H9 (cell line): Measurements from ENCODE around the gene IGF1. TPM values are rescaled to one million over a fixed set of nuclear protein-coding genes. Genes with fewer than 3 reads are reported as not detected.

ENCODE experiments used
- DNase-seq: peaks from one replicate; pipeline ENCODE4 v3.0.0-alpha.2; 2017
- H2AFZ ChIP-seq: one replicate; pipeline ENCODE4 v1.6.1; 2013; ENCODE audit warnings: mild to moderate bottlenecking, low read length, control low read depth, moderate library complexity
- H2AK5ac ChIP-seq: 2 replicates; pipeline ENCODE4 v1.6.1; 2013; ENCODE audit warnings: low read length, control low read depth, mixed read lengths; ENCODE audit not compliant: insufficient read length
- H2BK120ac ChIP-seq: one replicate; pipeline ENCODE4 v1.6.1; 2013; ENCODE audit warnings: low read depth, mild to moderate bottlenecking, low read length, control low read depth, inconsistent platforms; ENCODE audit not compliant: poor library complexity, severe bottlenecking
- H2BK12ac ChIP-seq: 2 replicates; pipeline ENCODE4 v1.6.1; 2013; ENCODE audit warnings: low read length, control low read depth, mixed read lengths, low read depth; ENCODE audit not compliant: insufficient read length
- H2BK15ac ChIP-seq: 2 replicates; pipeline ENCODE4 v1.6.1; 2013; ENCODE audit warnings: low read depth, low read length, control low read depth
- H2BK20ac ChIP-seq: one replicate; pipeline ENCODE4 v1.6.1; 2013; ENCODE audit warnings: low read depth, mild to moderate bottlenecking, low read length, control low read depth, inconsistent platforms; ENCODE audit not compliant: poor library complexity, severe bottlenecking
- H2BK5ac ChIP-seq: 2 replicates; pipeline ENCODE4 v1.6.1; 2013; ENCODE audit warnings: low read length, control low read depth, mixed read lengths; ENCODE audit not compliant: insufficient read length
- H3K14ac ChIP-seq: 2 replicates; pipeline ENCODE4 v1.6.1; 2013; ENCODE audit warnings: low read length, control low read depth; ENCODE audit not compliant: insufficient read depth
- H3K18ac ChIP-seq: 2 replicates; pipeline ENCODE4 v1.6.1; 2013; ENCODE audit warnings: low read depth, mild to moderate bottlenecking, mixed read lengths, low read length, control low read depth; ENCODE audit not compliant: insufficient read length
- H3K23ac ChIP-seq: 2 replicates; pipeline ENCODE4 v1.6.1; 2013; ENCODE audit warnings: low read length, control low read depth, mixed read lengths, low read depth; ENCODE audit not compliant: insufficient read length
- H3K23me2 ChIP-seq: 2 replicates; pipeline ENCODE4 v1.6.1; 2013; ENCODE audit warnings: low read depth, mild to moderate bottlenecking, mixed read lengths, low read length, control low read depth; ENCODE audit not compliant: insufficient read length, poor library complexity, severe bottlenecking
- H3K27ac ChIP-seq: 2 replicates; pipeline ENCODE4 v1.5.1; 2013; ENCODE audit warnings: low read length, control low read depth, mixed read lengths, low read depth; ENCODE audit not compliant: insufficient read length
- H3K27me3 ChIP-seq: 2 replicates; pipeline ENCODE4 v1.6.1; 2013; ENCODE audit warnings: low read length, control low read depth, inconsistent platforms; ENCODE audit not compliant: insufficient read depth
- H3K4ac ChIP-seq: 2 replicates; pipeline ENCODE4 v1.6.1; 2013; ENCODE audit warnings: low read depth, mild to moderate bottlenecking, control low read depth, inconsistent platforms, low read length, moderate library complexity
- H3K4me1 ChIP-seq: 2 replicates; pipeline ENCODE4 v1.6.1; 2013; ENCODE audit warnings: low read length, control low read depth, inconsistent platforms; ENCODE audit not compliant: insufficient read depth
- H3K4me2 ChIP-seq: 2 replicates; pipeline ENCODE4 v1.6.1; 2013; ENCODE audit warnings: low read length, control low read depth, mixed read lengths; ENCODE audit not compliant: insufficient read length, insufficient read depth
- H3K56ac ChIP-seq: 2 replicates; pipeline ENCODE4 v1.6.1; 2013; ENCODE audit warnings: low read depth, mild to moderate bottlenecking, mixed read lengths, low read length, control low read depth; ENCODE audit not compliant: insufficient read length
- H3K79me1 ChIP-seq: 2 replicates; pipeline ENCODE4 v1.6.1; 2013; ENCODE audit warnings: low read depth, mild to moderate bottlenecking, moderate library complexity, low read length, control low read depth, inconsistent platforms; ENCODE audit not compliant: insufficient read depth, poor library complexity, severe bottlenecking
- H3K79me2 ChIP-seq: 2 replicates; pipeline ENCODE4 v1.6.1; 2013; ENCODE audit warnings: low read length, control low read depth, inconsistent platforms; ENCODE audit not compliant: insufficient read depth
- H3K9ac ChIP-seq: 2 replicates; pipeline ENCODE4 v1.6.1; 2013; ENCODE audit warnings: low read length, control low read depth, mixed read lengths; ENCODE audit not compliant: insufficient read length; ENCODE audit errors: extremely low read depth
- H3K9me3 ChIP-seq: one replicate; pipeline ENCODE4 v1.6.1; 2013; ENCODE audit warnings: low read depth, low read length, inconsistent platforms; ENCODE audit not compliant: control insufficient read depth
- H3T11ph ChIP-seq: one replicate; pipeline ENCODE4 v1.6.1; 2013; ENCODE audit warnings: mild to moderate bottlenecking, low read length, control low read depth, inconsistent platforms
- H4K20me1 ChIP-seq: one replicate; pipeline ENCODE4 v1.6.1; 2013; ENCODE audit not compliant: control insufficient read depth, insufficient read length, insufficient read depth
- H4K5ac ChIP-seq: 2 replicates; pipeline ENCODE4 v1.6.1; 2013; ENCODE audit warnings: low read depth, mild to moderate bottlenecking, mixed read lengths, low read length, control low read depth; ENCODE audit not compliant: insufficient read length
- H4K8ac ChIP-seq: replicated peaks from 2 replicates; pipeline ENCODE4 v1.6.1; 2013; ENCODE audit warnings: low read length, control low read depth, mixed read lengths, low read depth; ENCODE audit not compliant: insufficient read length
- H4K91ac ChIP-seq: 2 replicates; pipeline ENCODE4 v1.6.1; 2013; ENCODE audit warnings: low read depth, mild to moderate bottlenecking, moderate library complexity, mixed read lengths, low read length, control low read depth; ENCODE audit not compliant: insufficient read length
- H3K27ac Mint-ChIP-seq, 3 experiments: 2 replicates in 2 of 3; 3 replicates in 1 of 3; pipeline ENCODE4 v1.8.0; 2020 to 2021; ENCODE audit warnings: mixed read lengths in 3 of 3, mild to moderate bottlenecking in 1 of 3, moderate library complexity in 1 of 3
- H3K27me3 Mint-ChIP-seq: 2 replicates; pipeline ENCODE4 v1.8.0; 2021; ENCODE audit warnings: low read depth, mild to moderate bottlenecking, moderate library complexity, mixed read lengths
- H3K36me3 Mint-ChIP-seq, 3 experiments: 2 replicates in 2 of 3; 3 replicates in 1 of 3; pipeline ENCODE4 v1.8.0; 2020 to 2021; ENCODE audit warnings: low read depth in 3 of 3, mixed read lengths in 3 of 3; ENCODE audit not compliant: insufficient read depth in 1 of 3
- H3K4me1 Mint-ChIP-seq, 2 experiments: 2 replicates each; pipeline ENCODE4 v1.8.0; 2020; ENCODE audit warnings: mixed read lengths in 2 of 2
- H3K4me3 Mint-ChIP-seq, 2 experiments: 2 replicates in 1 of 2; 3 replicates in 1 of 2; pipeline ENCODE4 v1.8.0; 2020 to 2021; ENCODE audit warnings: mild to moderate bottlenecking in 2 of 2, mixed read lengths in 2 of 2, moderate library complexity in 1 of 2
- H3K9me3 Mint-ChIP-seq, 2 experiments: 2 replicates in 1 of 2; 3 replicates in 1 of 2; pipeline ENCODE4 v1.8.0; 2020; ENCODE audit warnings: mild to moderate bottlenecking in 2 of 2, mixed read lengths in 2 of 2, moderate library complexity in 1 of 2
- WGBS: extraction: QIAGEN DNeasy Blood & Tissue Kit; methylation state at CpG from one replicate; pipeline ENCODE4 v1.1.7; 2013; ENCODE audit warnings: missing lambda C conversion rate, low lambda C conversion rate, mixed read lengths; ENCODE audit not compliant: insufficient read length; ENCODE audit errors: extremely low coverage; 5-methylcytosine and 5-hydroxymethylcytosine counted together
- total RNA-seq: library from RNA; stranded (reverse); gene quantifications from 2 replicates; pipeline ENCODE4 v1.2.1, GENCODE V29; 2021
- TF ChIP-seq, protein P1 (sequence below): fragments of 200-600 bp; sonication (generic); conservative IDR thresholded peaks from 3 replicates; pipeline ENCODE4 v1.8.0; 2021; ENCODE audit warnings: antibody characterized with exemption, mild to moderate bottlenecking

Gene IGF1
- total RNA-seq, 1 experiment from 2014 or later, result not detected

DNA sequence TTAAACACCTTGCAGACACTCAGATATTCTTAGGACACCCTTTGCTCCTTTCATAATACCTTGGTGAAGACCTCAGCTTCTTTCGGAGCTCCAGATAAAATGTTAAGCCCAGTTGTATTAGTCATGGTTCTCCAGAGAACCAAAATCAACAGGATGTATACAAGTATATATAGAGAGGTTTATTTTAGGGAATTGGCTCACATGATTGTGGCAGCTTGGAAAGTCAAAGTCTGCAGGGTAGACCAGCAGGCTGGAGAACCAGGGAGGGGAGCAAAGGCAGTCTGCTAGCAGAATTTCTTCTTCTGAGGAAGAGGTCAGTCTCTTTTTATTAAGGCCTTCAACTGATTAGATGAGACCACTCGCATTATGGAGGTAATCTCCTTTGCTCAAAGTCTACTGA is 6.9 kb upstream of the IGF1 start:
- H2BK120ac ChIP-seq, result no peak overlapping the region
- H3K9ac ChIP-seq, result no peak overlapping the region
- H3K27me3 ChIP-seq, result no peaks in the 10 kb centered on the region
- H3K27ac ChIP-seq, result no peak overlapping the region
- no peak overlapping the region for H3K56ac ChIP-seq
- H2AK5ac ChIP-seq, result no peak overlapping the region
- H3T11ph ChIP-seq, result no peak overlapping the region
- no peaks in the 10 kb centered on the region; a peak in 1 of 7 replicates for H3K36me3 Mint-ChIP-seq
- no peaks in the 10 kb centered on the region for H3K23me2 ChIP-seq
- TF ChIP-seq, protein P1, sequence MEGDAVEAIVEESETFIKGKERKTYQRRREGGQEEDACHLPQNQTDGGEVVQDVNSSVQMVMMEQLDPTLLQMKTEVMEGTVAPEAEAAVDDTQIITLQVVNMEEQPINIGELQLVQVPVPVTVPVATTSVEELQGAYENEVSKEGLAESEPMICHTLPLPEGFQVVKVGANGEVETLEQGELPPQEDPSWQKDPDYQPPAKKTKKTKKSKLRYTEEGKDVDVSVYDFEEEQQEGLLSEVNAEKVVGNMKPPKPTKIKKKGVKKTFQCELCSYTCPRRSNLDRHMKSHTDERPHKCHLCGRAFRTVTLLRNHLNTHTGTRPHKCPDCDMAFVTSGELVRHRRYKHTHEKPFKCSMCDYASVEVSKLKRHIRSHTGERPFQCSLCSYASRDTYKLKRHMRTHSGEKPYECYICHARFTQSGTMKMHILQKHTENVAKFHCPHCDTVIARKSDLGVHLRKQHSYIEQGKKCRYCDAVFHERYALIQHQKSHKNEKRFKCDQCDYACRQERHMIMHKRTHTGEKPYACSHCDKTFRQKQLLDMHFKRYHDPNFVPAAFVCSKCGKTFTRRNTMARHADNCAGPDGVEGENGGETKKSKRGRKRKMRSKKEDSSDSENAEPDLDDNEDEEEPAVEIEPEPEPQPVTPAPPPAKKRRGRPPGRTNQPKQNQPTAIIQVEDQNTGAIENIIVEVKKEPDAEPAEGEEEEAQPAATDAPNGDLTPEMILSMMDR, result no peak
- H2BK5ac ChIP-seq, result no peak overlapping the region
- no peaks in the 10 kb centered on the region for H4K20me1 ChIP-seq
- H3K23ac ChIP-seq, result no peak overlapping the region
- no peak for DNase-seq
- H3K9me3 Mint-ChIP-seq, result peaks cover 5 to 9% of the 10 kb centered on the region in 2 experiments; a peak in 2 of 5 replicates
- no peak overlapping the region for H3K4ac ChIP-seq
- no peaks in the 10 kb centered on the region for H3K27me3 Mint-ChIP-seq
- H3K79me2 ChIP-seq, result no peaks in the 10 kb centered on the region
- H3K4me1 Mint-ChIP-seq, result peaks cover 4 to 5% of the 10 kb centered on the region in 2 experiments; a peak in 3 of 4 replicates
- H2BK20ac ChIP-seq, result no peak overlapping the region
- no peak overlapping the region for H3K4me3 Mint-ChIP-seq
- no peak overlapping the region for H4K91ac ChIP-seq
- no peak overlapping the region for H4K8ac ChIP-seq
- no peaks in the 10 kb centered on the region for H3K9me3 ChIP-seq
- no peak overlapping the region for H3K14ac ChIP-seq
- no CpG with 5 or more reads among the region's 2 CpGs for WGBS
- no peak overlapping the region for H2BK15ac ChIP-seq
- no peaks in the 10 kb centered on the region for H3K79me1 ChIP-seq
- no peak overlapping the region for H3K18ac ChIP-seq
- H3K4me1 ChIP-seq, result no peaks in the 10 kb centered on the region
- no peak overlapping the region for H2BK12ac ChIP-seq
- H4K5ac ChIP-seq, result no peak overlapping the region
- no peak overlapping the region for H3K27ac Mint-ChIP-seq
- no peak overlapping the region for H2AFZ ChIP-seq
- H3K4me2 ChIP-seq, result no peak overlapping the region
